ENCODE measurements around the gene PHACTR3.

- TF ChIP-seq CTCF (IDR thresholded peaks at IDR 0.05) (no peak), POLR2A (IDR thresholded peaks at IDR 0.05) (no peak)
Observed at GRCh38 chr20:59811681-59812171, 207.4 kb downstream of the PHACTR3 start.
